HEK293T (cell line): ENCODE measurements around the gene ZNF19.

Source experiments
- CTCF ChIA-PET: fragments of 350-600 bp; formaldehyde crosslinking; extraction: SDS; loops from one replicate; lab custom pipeline; 2021; ENCODE audit warnings: antibody characterized with exemption, inconsistent platforms; lab: Yijun Ruan, JAX
- POLR2A ChIA-PET: fragments of 350-600 bp; formaldehyde crosslinking; extraction: SDS; loops from one replicate; lab custom pipeline; 2020; ENCODE audit warnings: antibody characterized with exemption, inconsistent platforms; lab: Yijun Ruan, JAX
- DNase-seq: peaks from one replicate; pipeline ENCODE4 v3.0.0; 2012; ENCODE audit warnings: mixed read lengths; ENCODE audit errors: extremely low spot score
- ARNT ChIP-seq: fragments of 450-650 bp; IDR thresholded peaks from 2 replicates; pipeline ENCODE4 v1.6.1; 2017; ENCODE audit warnings: mild to moderate bottlenecking
- BHLHE40 ChIP-seq: fragments of 450-650 bp; IDR thresholded peaks from 2 replicates; pipeline ENCODE4 v1.6.1; 2016; ENCODE audit warnings: mild to moderate bottlenecking, moderate library complexity, borderline replicate concordance
- CTBP1 ChIP-seq: fragments of 450-650 bp; IDR thresholded peaks from 2 replicates; pipeline ENCODE4 v1.6.1; 2016; ENCODE audit warnings: borderline replicate concordance
- ELF4 ChIP-seq: fragments of 450-650 bp; IDR thresholded peaks from 2 replicates; pipeline ENCODE4 v1.6.1; 2017; ENCODE audit warnings: antibody characterized with exemption
- FOXA1 ChIP-seq: fragments of 450-650 bp; IDR thresholded peaks from 2 replicates; pipeline ENCODE4 v1.6.1; 2016; ENCODE audit warnings: mild to moderate bottlenecking
- FOXK2 ChIP-seq: fragments of 450-650 bp; IDR thresholded peaks from 2 replicates; pipeline ENCODE4 v1.6.1; 2016; ENCODE audit warnings: mild to moderate bottlenecking
- FOXM1 ChIP-seq: fragments of 450-650 bp; IDR thresholded peaks from 2 replicates; pipeline ENCODE4 v1.6.1; 2017; ENCODE audit warnings: mild to moderate bottlenecking, borderline replicate concordance
- HDGF ChIP-seq: fragments of 450-650 bp; IDR thresholded peaks from 2 replicates; pipeline ENCODE4 v1.6.1; 2017; ENCODE audit warnings: antibody characterized with exemption, borderline replicate concordance
- L3MBTL2 ChIP-seq: fragments of 450-650 bp; conservative IDR thresholded peaks from 2 replicates; pipeline ENCODE4 v1.6.1; 2016; ENCODE audit warnings: mild to moderate bottlenecking
- LEF1 ChIP-seq: fragments of 450-650 bp; IDR thresholded peaks from 2 replicates; pipeline ENCODE4 v1.6.1; 2017; ENCODE audit warnings: mild to moderate bottlenecking, borderline replicate concordance
- NFRKB ChIP-seq: fragments of 450-650 bp; IDR thresholded peaks from 2 replicates; pipeline ENCODE4 v1.6.1; 2016; ENCODE audit warnings: mild to moderate bottlenecking, moderate library complexity
- SP1 ChIP-seq: fragments of 450-650 bp; IDR thresholded peaks from 2 replicates; pipeline ENCODE4 v1.6.1; 2017
- SUZ12 ChIP-seq: fragments of 450-650 bp; IDR thresholded peaks from 2 replicates; pipeline ENCODE4 v1.6.1; 2016; ENCODE audit warnings: mild to moderate bottlenecking
- TARDBP ChIP-seq: fragments of 450-650 bp; IDR thresholded peaks from 2 replicates; pipeline ENCODE4 v1.6.1; 2016
- ZNF384 ChIP-seq: fragments of 450-650 bp; IDR thresholded peaks from 2 replicates; pipeline ENCODE4 v1.6.1; 2016
- TF ChIP-seq, protein P1 (sequence below): fragments of 450-650 bp; IDR thresholded peaks from 2 replicates; pipeline ENCODE4 v1.6.1; 2016

The ZNF19 gene

GRCh38 chr16:71426880-71427615, 62.1 kb downstream of the ZNF19 start:
- ChIA-PET CTCF (interaction anchor here (1.0 to 2.1 kb wide), 2 partner anchors 14 to 72 kb away, joined by 3 to 13 read pairs; no protein-coding TSS in a partner anchor), POLR2A (interaction anchor here (1.1 to 1.2 kb wide), 2 partner anchors 14 to 35 kb away, joined by 3 to 6 read pairs; partner anchors contain the start of gene ZNF23)
- peak; percentile 7 for DNase-seq
- TF ChIP-seq LEF1 (no peak), HDGF (no peak), ZNF384 (no peak), SP1 (no peak), ELF4 (no peak), L3MBTL2 (no peak), FOXK2 (no peak), SUZ12 (no peak), CTBP1 (no peak), NFRKB (no peak), ARNT (no peak), BHLHE40 (no peak), FOXM1 (no peak)

- CTCF ChIA-PET: interaction anchor here (1.0 to 2.1 kb wide), 2 partner anchors 14 to 73 kb away, joined by 3 to 13 read pairs; no protein-coding TSS in a partner anchor
- TF ChIP-seq FOXM1 (no peak), ARNT (0 out of 2 replicates have a peak, but pooled peaks have one; percentile 19), L3MBTL2 (no peak; the same call in none of the 2 replicates), ELF4 (no peak), TARDBP (no peak; the same call in 1 of the 2 replicates), NFRKB (no peak), SP1 (no peak), BHLHE40 (no peak), ZNF384 (no peak), FOXK2 (no peak), SUZ12 (no peak), HDGF (no peak), FOXA1 (no peak), CTBP1 (peak; percentile 96), LEF1 (no peak)
- TF ChIP-seq, protein P1, sequence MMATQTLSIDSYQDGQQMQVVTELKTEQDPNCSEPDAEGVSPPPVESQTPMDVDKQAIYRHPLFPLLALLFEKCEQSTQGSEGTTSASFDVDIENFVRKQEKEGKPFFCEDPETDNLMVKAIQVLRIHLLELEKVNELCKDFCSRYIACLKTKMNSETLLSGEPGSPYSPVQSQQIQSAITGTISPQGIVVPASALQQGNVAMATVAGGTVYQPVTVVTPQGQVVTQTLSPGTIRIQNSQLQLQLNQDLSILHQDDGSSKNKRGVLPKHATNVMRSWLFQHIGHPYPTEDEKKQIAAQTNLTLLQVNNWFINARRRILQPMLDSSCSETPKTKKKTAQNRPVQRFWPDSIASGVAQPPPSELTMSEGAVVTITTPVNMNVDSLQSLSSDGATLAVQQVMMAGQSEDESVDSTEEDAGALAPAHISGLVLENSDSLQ: peak; percentile 88
- peak; percentile 78 for DNase-seq
- POLR2A ChIA-PET: interaction anchor here (1.1 to 1.2 kb wide), 2 partner anchors 14 to 36 kb away, joined by 3 to 6 read pairs; partner anchors contain the start of gene ZNF23
Observed at GRCh38 chr16:71426069-71426879, 62.9 kb downstream of the ZNF19 start.

GRCh38 chr16:71425746-71426068, 63.4 kb downstream of the ZNF19 start:
- DNase-seq: no peak
- TF ChIP-seq FOXA1: no peak
- peak; percentile 83 for TF ChIP-seq L3MBTL2
- ChIA-PET CTCF (interaction anchor here (1.0 to 2.1 kb wide), 2 partner anchors 13 to 74 kb away, joined by 3 to 13 read pairs; no protein-coding TSS in a partner anchor), POLR2A (interaction anchor here (1.1 to 1.2 kb wide), 2 partner anchors 13 to 36 kb away, joined by 3 to 6 read pairs; partner anchors contain the start of gene ZNF23)

DNA sequence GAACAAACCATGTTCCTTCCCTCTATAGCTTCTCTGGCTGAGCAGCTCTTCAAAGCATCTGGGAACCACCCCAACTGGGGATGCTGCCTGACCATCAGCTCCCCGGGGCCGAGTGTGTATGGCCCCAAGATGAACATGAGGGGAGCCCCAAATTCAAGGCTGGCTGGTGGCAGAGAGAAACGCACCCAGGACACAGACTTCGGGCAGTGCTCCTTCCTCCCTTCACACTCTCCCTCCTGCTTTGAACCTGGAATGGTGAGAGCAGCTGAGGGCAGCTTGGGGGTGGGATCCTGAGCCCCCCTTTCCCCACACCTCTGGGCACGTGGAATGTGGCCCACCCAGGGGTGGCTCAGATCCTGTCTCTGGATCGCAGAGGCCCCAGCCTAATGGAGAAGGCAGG, 64.5 kb downstream of the ZNF19 start:
- POLR2A ChIA-PET: no interaction called here
- CTCF ChIA-PET: interaction anchor here (1.1 to 2.1 kb wide), 2 partner anchors 12 kb away, joined by 4 to 13 read pairs; no protein-coding TSS in a partner anchor
- TF ChIP-seq TARDBP: no peak
- no peak for TF ChIP-seq ELF4
- no peak for TF ChIP-seq SP1
- no peak for TF ChIP-seq LEF1
- TF ChIP-seq FOXA1: no peak
- no peak for TF ChIP-seq FOXM1
- TF ChIP-seq CTBP1: no peak
- TF ChIP-seq, protein P1: no peak
- TF ChIP-seq SUZ12: no peak
- no peak for TF ChIP-seq NFRKB
- TF ChIP-seq ZNF384: no peak
- TF ChIP-seq FOXK2: no peak
- no peak for TF ChIP-seq ARNT
- TF ChIP-seq HDGF: no peak
- no peak for TF ChIP-seq BHLHE40
- no peak for TF ChIP-seq L3MBTL2
- no peak for DNase-seq

DNA sequence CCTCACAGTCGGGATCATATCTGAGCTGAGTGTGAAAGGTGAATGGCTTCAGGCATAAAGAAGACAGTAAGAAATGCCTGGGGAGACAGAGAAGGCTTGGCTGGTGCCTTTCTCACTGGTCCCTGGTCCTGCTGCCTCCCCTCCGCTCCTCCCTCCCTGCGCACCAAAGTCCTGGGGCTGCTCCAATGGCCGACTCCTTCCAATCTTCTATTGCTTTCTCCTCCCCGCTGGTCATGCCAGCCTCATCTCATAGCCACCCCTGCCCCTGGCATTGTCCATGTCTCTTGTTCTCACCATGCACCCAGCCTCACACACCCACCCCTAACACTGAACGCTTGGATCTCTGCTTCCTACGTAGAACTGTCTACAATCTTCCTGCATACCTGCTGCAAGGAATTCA, 65.3 kb downstream of the ZNF19 start:
- DNase-seq: no peak
- TF ChIP-seq ZNF384 (no peak), FOXK2 (no peak), ELF4 (no peak), FOXA1 (no peak), NFRKB (no peak)
- TF ChIP-seq, protein P1: no peak
- POLR2A ChIA-PET: no interaction called here
- CTCF ChIA-PET: interaction anchor here (0.6 to 1.1 kb wide), 3 partner anchors 11 to 141 kb away, joined by 3 to 4 read pairs (median 4); no protein-coding TSS in a partner anchor
